Stimulated activated CD4-positive, alpha-beta T cell treated with anti-CD3 and anti-CD28 coated beads, Interleukin-12 subunit alpha, Interleukin-12 subunit beta, amount 100 ng/mL, for 48 hours (primary cell): ENCODE data around the gene DCBLD1.
A peak's percentile ranks its signal among the peaks of the same experiment; 100 is the strongest.

ENCODE experiments used
- DNase-seq, 3 donors: peaks; one replicate each; pipeline ENCODE4 v3.0.0-alpha.2; 2020; ENCODE audit warnings: low read depth in 2 of 3, low spot score in 1 of 3

The DCBLD1 gene

GRCh38 chr6:117555262-117555849 lies 72.9 kb downstream of the DCBLD1 start:
- no peak for DNase-seq

GRCh38 chr6:117555882-117556498 lies 73.5 kb downstream of the DCBLD1 start:
- peak in 2 of 3 donors; percentile 41 to 76 for DNase-seq

- no peak for DNase-seq
Measured at GRCh38 chr6:117557951-117558350, 75.5 kb downstream of the DCBLD1 start.

GRCh38 chr6:117558818-117559217 lies 76.3 kb downstream of the DCBLD1 start:
- no peak for DNase-seq

- DNase-seq: no peak
Measured at GRCh38 chr6:117559299-117559698, 76.8 kb downstream of the DCBLD1 start.

GRCh38 chr6:117561128-117561527 lies 78.7 kb downstream of the DCBLD1 start:
- DNase-seq: no peak

GRCh38 chr6:117564681-117565080 lies 82.2 kb downstream of the DCBLD1 start:
- DNase-seq: no peak

- DNase-seq: no peak
Measured at GRCh38 chr6:117568247-117568646, 85.8 kb downstream of the DCBLD1 start.

- DNase-seq: no peak
Measured at GRCh38 chr6:117568831-117569410, 86.4 kb downstream of the DCBLD1 start.

GRCh38 chr6:117573006-117573680 lies 90.7 kb downstream of the DCBLD1 start:
- no peak for DNase-seq

- no peak for DNase-seq
Measured at GRCh38 chr6:117574198-117574597, 91.7 kb downstream of the DCBLD1 start.

- no peak for DNase-seq
Measured at GRCh38 chr6:117585647-117586046, 103.2 kb downstream of the DCBLD1 start.

GRCh38 chr6:117590447-117590846 lies 108.0 kb downstream of the DCBLD1 start:
- DNase-seq: no peak

- no peak for DNase-seq
Measured at GRCh38 chr6:117591405-117591804, 108.9 kb downstream of the DCBLD1 start.

GRCh38 chr6:117592983-117593759 lies 110.7 kb downstream of the DCBLD1 start:
- no peak for DNase-seq

- DNase-seq: no peak
Measured at GRCh38 chr6:117595099-117595923, 112.8 kb downstream of the DCBLD1 start.

- DNase-seq: no peak
Measured at GRCh38 chr6:117597755-117598154, 115.3 kb downstream of the DCBLD1 start.
